ENCODE data around the gene CETN2. TPM values are rescaled to one million over a fixed set of nuclear protein-coding genes. Genes with fewer than 3 reads are reported as not detected.
"Not testable (repeated sequence)": the region's sequence is repeated elsewhere in the genome, so short reads cannot be mapped to it uniquely, and the experiment has no call there.

The CETN2 gene
- total RNA-seq, 1 donor from 2014 or later, result 9.5 TPM

- intact Hi-C loops (cut with micrococcal nuclease), result loop anchor here (5.0 kb wide), 2 partner anchors 1436 to 1851 kb away; partner anchors contain the start of genes HMGB3 and VMA21
These were observed 2.8 kb upstream of the CETN2 start for GRCh38 chrX:152833378-152833777.

- intact Hi-C loops (cut with micrococcal nuclease), result loop anchor here (5.0 kb wide), 2 partner anchors 1435 to 1850 kb away; partner anchors contain the start of genes HMGB3 and VMA21
These were observed 2.0 kb upstream of the CETN2 start for GRCh38 chrX:152832520-152832919.

- intact Hi-C loops (cut with micrococcal nuclease), result loop anchor here (5.0 kb wide), 2 partner anchors 1434 to 1849 kb away; partner anchors contain the start of genes HMGB3 and VMA21
These were observed 834 bp upstream of the CETN2 start for GRCh38 chrX:152831391-152831790.

DNA sequence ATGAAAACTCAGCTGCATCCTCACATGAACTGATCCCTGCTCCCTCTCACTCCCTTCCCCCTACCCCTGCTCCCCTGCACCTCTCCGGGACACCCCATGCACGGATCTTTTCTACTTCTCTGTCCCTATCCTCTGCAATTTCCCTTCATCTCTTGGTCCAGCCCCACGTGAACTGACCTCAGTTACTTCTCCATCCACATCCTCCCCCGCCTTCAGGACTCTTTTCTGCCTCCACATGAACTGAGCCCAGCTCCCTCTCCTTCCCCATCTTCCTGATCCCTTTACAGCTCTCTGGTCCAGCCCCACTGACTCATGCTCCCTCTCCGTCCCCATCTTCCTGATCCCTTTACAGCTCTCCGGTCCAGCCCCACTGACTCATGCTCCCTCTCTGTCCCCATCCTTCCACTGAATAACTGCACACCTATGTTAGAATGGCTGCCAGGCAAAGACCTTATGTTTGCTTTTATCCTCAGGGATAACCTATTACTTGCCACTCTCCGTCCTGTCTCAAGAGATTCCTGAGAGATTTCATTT lies 5.6 kb downstream of the CETN2 start:
- intact Hi-C loops (cut with micrococcal nuclease), result no loop called here

DNA sequence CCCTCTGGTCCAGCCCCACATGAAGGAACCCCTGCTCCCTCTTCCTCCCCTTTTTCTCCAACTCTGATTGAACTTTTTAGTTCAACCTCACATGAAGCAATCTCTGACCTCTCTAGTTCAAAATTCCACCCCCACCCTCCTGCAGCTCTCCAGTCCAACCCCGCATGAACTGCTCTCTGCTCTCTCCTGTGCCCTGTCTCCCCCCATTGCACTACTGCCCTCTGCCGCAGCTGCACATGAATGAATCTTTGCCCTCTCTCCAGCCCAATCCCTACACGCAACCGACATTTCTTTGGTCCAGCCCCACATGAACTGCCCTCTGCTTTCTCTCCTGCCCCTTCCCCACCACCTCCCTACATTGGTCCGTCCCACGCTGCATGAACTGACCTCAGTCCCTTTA lies 6.9 kb downstream of the CETN2 start:
- intact Hi-C loops (cut with micrococcal nuclease), result no loop called here

DNA sequence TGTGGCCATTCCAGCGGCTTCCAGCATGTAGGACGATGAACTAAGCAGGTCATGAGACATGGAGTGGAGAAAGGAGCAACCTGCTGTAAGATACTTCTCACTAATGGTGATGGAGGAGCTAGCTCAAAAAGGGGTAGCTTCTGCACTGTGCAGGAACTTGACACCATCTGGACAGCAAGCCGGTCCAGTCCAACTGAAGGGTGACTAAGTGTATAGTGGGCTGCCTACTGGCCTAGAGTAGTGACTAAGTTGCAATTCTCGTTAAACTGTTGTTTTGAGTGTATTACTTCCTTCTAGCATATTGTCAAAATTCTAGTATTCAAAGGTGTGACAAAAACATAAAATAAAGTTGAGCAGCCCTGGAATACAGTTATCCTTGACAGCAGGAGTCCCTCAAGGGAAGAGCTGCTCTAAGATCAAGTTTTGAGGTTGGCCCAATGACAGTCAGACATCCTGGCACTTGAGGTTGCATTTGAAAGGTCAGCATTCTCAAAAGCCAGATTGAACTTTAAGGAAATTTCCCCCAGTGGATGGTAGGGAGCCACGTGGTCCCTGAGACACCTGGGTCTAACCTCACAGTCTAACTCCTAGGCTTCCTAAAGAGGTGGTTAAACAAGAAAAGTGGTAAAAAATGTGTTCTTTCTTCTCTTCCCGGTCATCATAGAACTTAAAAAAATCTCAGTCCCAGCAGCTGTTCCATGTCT lies 8.0 kb downstream of the CETN2 start:
- intact Hi-C loops (cut with micrococcal nuclease), result no loop called here

DNA sequence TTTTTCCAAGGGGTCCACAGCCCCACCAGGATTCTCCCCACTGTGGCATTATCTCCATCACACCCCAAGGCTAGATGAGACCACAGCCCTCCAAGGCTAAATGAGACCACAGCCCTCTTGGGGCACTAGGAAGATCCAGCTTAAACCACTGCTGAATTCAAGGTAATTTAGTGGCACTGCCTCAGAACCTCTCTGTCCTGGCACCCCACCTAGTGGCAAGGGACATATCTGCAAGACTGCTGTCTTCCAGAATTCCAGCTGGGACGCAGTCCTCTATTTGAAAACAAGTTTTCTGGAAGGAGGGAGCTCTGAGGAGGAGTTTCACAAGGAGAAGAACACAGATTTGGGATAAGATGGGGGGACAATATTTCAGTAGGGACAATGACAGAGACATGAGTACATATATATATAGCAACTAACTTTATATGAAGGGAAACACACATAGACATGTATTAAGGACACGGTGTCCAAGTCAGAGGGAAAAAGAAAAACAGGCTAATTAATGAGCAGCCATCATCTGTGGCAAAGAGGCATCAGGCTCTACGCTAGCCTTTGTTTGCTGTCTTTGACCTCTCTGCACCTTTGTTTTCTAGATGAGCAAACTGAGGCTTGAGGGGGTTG lies 9.3 kb downstream of the CETN2 start:
- intact Hi-C loops (cut with micrococcal nuclease), result no loop called here

- intact Hi-C loops (cut with micrococcal nuclease), result no loop called here
These were observed 10.8 kb downstream of the CETN2 start for GRCh38 chrX:152819732-152820131.

GRCh38 chrX:152819266-152819665 lies 11.3 kb downstream of the CETN2 start:
- intact Hi-C loops (cut with micrococcal nuclease), result no loop called here

- intact Hi-C loops (cut with micrococcal nuclease), result no loop called here
These were observed 12.2 kb downstream of the CETN2 start for GRCh38 chrX:152818356-152818755.

DNA sequence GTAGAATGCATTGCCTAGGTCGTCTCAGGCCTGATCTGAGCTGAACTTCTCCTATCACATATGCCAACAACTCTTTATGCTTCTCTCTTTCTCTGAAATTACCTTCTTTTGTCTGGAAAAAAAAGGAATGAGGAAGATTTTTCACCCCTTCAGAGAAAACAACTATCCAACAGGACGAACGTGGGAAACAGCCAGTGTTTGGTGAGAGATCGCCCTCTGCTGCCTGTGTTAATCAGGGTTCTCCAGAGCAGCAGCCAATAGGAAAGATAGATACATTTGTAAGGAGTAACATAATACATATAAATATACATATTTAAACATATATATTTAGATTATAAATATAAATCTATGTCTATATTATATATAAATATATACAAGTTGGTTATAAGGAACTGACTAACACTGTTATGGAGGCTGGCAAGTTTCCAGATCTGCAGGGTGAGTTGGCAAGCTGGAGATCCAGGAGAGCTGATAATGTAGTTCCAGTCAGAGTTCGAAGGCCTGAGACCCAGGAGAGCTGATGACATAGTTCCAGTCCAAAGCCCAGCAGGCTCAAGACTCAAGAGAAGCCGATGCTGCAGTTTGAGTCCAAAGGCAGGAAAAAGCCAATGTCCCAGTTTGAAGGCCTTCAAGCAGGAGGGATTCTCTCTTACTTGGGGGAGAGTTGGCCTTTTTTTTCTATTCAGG lies 13.3 kb downstream of the CETN2 start:
- intact Hi-C loops (cut with micrococcal nuclease), result no loop called here

DNA sequence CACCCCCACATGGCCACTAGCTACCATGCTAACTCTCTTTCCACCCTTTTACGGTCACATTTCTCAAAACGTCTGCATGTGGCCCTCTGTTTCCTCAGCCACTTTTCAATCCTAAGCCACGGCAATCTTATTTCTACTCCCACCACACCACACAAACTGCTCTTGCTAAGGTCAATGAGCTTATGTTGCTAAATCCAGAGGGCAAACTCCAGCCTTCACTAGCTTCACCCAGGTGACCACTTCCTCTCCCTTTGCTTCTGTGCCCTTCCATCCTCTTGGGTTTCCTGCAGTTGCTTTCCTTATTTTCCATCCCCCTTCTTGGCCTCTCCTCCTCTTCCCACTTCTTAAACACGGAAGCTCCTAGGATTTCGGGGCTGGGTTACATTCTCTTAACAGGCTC lies 16.5 kb downstream of the CETN2 start:
- intact Hi-C loops (cut with micrococcal nuclease), result no loop called here

GRCh38 chrX:152813206-152813605 lies 17.4 kb downstream of the CETN2 start:
- intact Hi-C loops (cut with micrococcal nuclease), result no loop called here

DNA sequence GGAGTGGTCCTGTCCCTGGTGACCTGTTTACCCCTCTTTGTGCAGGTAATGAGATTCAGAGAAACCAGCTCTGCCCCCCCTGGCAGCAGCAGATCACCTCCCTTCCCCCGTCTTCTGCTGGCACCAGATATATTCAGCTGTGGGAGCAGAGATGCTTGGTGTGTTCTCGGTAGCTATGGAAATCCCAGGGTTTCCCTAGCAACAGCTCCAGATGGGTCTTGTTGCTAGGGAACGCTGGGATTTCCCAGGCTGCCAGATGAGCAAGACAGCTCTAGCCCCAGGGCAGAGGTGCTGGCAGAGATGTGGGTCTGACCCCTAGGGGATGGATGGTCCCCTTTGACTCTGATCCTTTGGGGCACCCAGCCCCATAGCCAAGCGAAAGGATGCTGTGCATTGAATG lies 20.2 kb downstream of the CETN2 start:
- intact Hi-C loops (cut with micrococcal nuclease), result no loop called here

DNA sequence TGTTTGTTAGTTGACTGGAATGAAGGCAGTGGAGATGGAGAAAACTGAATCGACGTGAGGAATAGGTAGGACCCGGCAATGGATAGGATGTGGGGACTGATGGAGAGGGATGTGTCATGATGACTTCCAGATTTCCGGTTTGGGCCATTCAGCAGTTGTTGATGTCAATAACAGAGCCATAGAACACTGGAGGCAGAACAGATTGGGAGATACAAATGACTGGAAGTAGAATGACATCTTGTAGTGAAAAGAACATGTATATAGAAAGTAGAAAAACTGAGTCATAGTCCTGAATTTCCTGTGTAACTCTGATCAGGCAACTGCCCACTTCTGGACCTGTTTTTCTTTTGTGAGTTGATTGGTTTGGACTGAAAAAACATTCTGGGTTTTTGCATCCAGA lies 24.5 kb downstream of the CETN2 start:
- intact Hi-C loops (cut with micrococcal nuclease), result no loop called here

DNA sequence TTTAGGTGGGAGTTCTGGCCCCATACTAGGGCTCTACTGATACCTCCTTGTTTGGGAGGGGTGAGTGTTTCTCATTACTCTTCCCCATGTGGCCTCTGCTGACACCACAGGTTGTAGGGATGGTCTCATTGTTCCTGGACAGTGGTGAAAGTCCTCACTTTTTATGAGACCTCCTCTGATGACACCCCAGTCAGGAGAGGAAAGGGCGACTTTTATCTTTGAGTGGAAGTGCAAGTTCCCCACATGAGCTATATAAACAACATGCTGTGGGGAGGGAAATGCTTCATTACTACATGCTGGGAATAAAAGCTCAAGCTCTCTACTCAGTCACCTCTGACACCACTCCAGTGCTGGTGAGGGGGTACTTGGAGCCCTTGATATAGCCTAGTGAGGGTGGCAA lies 31.6 kb downstream of the CETN2 start:
- intact Hi-C loops (cut with micrococcal nuclease), result no loop called here

- intact Hi-C loops (cut with micrococcal nuclease), result not testable (repeated sequence)
These were observed 43.5 kb downstream of the CETN2 start for GRCh38 chrX:152787062-152787461.

Other genes starting within 250 kb of the CETN2 start
- 0.02 TPM in 1 of 2 replicates, not detected in the other for gene GABRQ, start 192.9 kb downstream of the CETN2 start, total RNA-seq
- gene MAGEA3, start 132.0 kb downstream of the CETN2 start, total RNA-seq, result not detected in 2 replicates
- gene CSAG2, start 121.5 kb downstream of the CETN2 start, total RNA-seq, result not detected in 2 replicates
- not detected in 2 replicates for gene MAGEA2B, start 116.1 kb downstream of the CETN2 start, total RNA-seq
- not detected in 2 replicates for gene CSAG1, start 97.0 kb downstream of the CETN2 start, total RNA-seq
- gene MAGEA12, start 97.0 kb downstream of the CETN2 start, total RNA-seq, result not detected in 2 replicates
- gene MAGEA2, start 76.9 kb downstream of the CETN2 start, total RNA-seq, result not detected in 2 replicates
- 0.73 TPM in 1 of 2 replicates, not detected in the other for gene CSAG3, start 71.5 kb downstream of the CETN2 start, total RNA-seq
- not detected in 2 replicates for gene MAGEA6, start 61.1 kb downstream of the CETN2 start, total RNA-seq
- gene NSDHL, start 306 bp upstream of the CETN2 start, total RNA-seq, result 14.6 and 14.8 TPM in 2 replicates
- 0.59 and 0.82 TPM in 2 replicates for gene ZNF185, start 67.3 kb upstream of the CETN2 start, total RNA-seq
- 0.09 and 0.14 TPM in 2 replicates for gene PNMA5, start 163.4 kb upstream of the CETN2 start, total RNA-seq
- 2.5 and 2.6 TPM in 2 replicates for gene PNMA3, start 225.7 kb upstream of the CETN2 start, total RNA-seq
- 0.32 and 0.61 TPM in 2 replicates for gene PNMA6A, start 241.7 kb upstream of the CETN2 start, total RNA-seq